Measurements from ENCODE around the gene RIC1.
A peak's percentile ranks its signal among the peaks of the same experiment; 100 is the strongest.

RIC1 gene

GRCh38 chr9:5592904-5593303, 36.0 kb upstream of the RIC1 start (continued):
- TF ChIP-seq PBX3 (CRISPR knock-in tag; IDR thresholded peaks at IDR 0.05) (no peak), ZNF792 (tag by site-specific recombination; IDR thresholded peaks at IDR 0.05) (no peak), GLIS2 (tag by site-specific recombination; IDR thresholded peaks at IDR 0.05) (no peak)

- no peaks in the 10 kb centered on the region for H3K9me3 ChIP-seq (ENCODE audit: control insufficient read depth, insufficient read depth, low read depth, low read length)
- no peak overlapping the region for H3K27ac ChIP-seq (ENCODE audit: extremely low read depth, low read depth, low read length)
- POLR2A ChIA-PET, result no interaction called here
- no peak overlapping the region for H3K4me3 ChIP-seq (ENCODE audit: low read depth, low read length)
- CTCF ChIA-PET, result no interaction called here
- no peaks in the 10 kb centered on the region for H3K4me1 ChIP-seq (ENCODE audit: control insufficient read depth, insufficient read depth, low read length)
- no peaks in the 10 kb centered on the region for H3K36me3 ChIP-seq (ENCODE audit: control insufficient read depth in 2 of 2, insufficient read depth in 1 of 2, low read length in 2 of 2)
- TF ChIP-seq KLF10 (tag by site-specific recombination; IDR thresholded peaks at IDR 0.05) (no peak), ZNF639 (tag by site-specific recombination; IDR thresholded peaks at IDR 0.05) (no peak), ZNF791 (tag by site-specific recombination; IDR thresholded peaks at IDR 0.05) (no peak), GFI1B (tag by site-specific recombination; IDR thresholded peaks at IDR 0.05) (no peak), OSR2 (tag by site-specific recombination; IDR thresholded peaks at IDR 0.05) (no peak), ZNF747 (tag by site-specific recombination; IDR thresholded peaks at IDR 0.05) (no peak), ZNF549 (tag by site-specific recombination; IDR thresholded peaks at IDR 0.05) (no peak)
Observed at GRCh38 chr9:5593904-5594303, 35.0 kb upstream of the RIC1 start.

GRCh38 chr9:5596173-5596572, 32.7 kb upstream of the RIC1 start:
- Histone ChIP-seq H3K4me3 (ENCODE audit: low read depth, low read length) (no peak overlapping the region), H3K9me3 (ENCODE audit: control insufficient read depth, insufficient read depth, low read depth, low read length) (no peaks in the 10 kb centered on the region), H3K27ac (ENCODE audit: extremely low read depth, low read depth, low read length) (no peak overlapping the region), H3K4me1 (ENCODE audit: control insufficient read depth, insufficient read depth, low read length) (no peaks in the 10 kb centered on the region), H3K36me3 (ENCODE audit: control insufficient read depth in 2 of 2, insufficient read depth in 1 of 2, low read length in 2 of 2) (no peaks in the 10 kb centered on the region)
- no peak for TF ChIP-seq PBX3 (CRISPR knock-in tag; IDR thresholded peaks at IDR 0.05)
- peak; percentile 65 for TF ChIP-seq WT1 (tag by site-specific recombination; IDR thresholded peaks at IDR 0.05)
- TF ChIP-seq SP2 (tag by site-specific recombination; IDR thresholded peaks at IDR 0.05), result no peak
- TF ChIP-seq SALL2 (tag by site-specific recombination; IDR thresholded peaks at IDR 0.05; ENCODE audit: borderline replicate concordance), result no peak
- no peak for TF ChIP-seq FEZF1 (tag by site-specific recombination; IDR thresholded peaks at IDR 0.05)
- no peak for TF ChIP-seq ZNF707 (tag by site-specific recombination; IDR thresholded peaks at IDR 0.05)
- TF ChIP-seq ZNF704 (tag by site-specific recombination; IDR thresholded peaks at IDR 0.05), result no peak
- TF ChIP-seq ZNF398 (tag by site-specific recombination; IDR thresholded peaks at IDR 0.05), result no peak
- ChIA-PET POLR2A (no interaction called here), CTCF (interaction anchor here (0.6 to 2.0 kb wide), 8 partner anchors 10 to 933 kb away, joined by 3 to 10 read pairs (median 3); partner anchors contain the start of gene CD274)
